GM12891 (cell line): Measurements from ENCODE around the gene RDH8.

Experiments used
- POLR2A ChIP-seq: IDR thresholded peaks from 2 replicates; pipeline ENCODE4 v1.6.1; 2011; ENCODE audit warnings: low read depth, low read length, control low read depth
- POLR2AphosphoS5 ChIP-seq: IDR thresholded peaks from 2 replicates; pipeline ENCODE4 v1.6.1; 2011; ENCODE audit warnings: low read depth, low read length, control low read depth

DNA sequence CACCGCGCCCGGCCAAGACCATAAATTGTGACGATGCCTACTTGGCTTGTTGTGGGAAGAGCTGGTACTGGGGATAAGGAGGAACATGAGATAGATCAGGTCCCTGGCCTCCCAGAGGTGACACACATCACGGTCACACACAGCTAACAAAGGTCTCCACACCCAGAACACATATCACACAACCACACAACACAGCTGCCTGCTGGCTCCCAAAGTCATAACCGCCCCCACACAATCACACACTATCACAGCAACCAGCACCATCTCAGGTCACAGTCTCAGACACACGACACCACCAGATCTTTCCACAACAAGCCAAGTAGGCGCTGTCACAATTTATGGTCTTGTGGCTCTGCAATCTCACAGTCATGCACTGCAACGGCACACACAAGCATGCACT lies 8.7 kb upstream of the RDH8 start:
- TF ChIP-seq POLR2AphosphoS5 (no peak), POLR2A (no peak)
